Ishikawa (cell line): Measurements from ENCODE around the gene CADM3.

Experiments used
- CEBPB ChIP-seq: IDR thresholded peaks from 2 replicates; pipeline ENCODE4 v1.6.1; 2012
- CREB1 ChIP-seq: IDR thresholded peaks from 2 replicates; pipeline ENCODE4 v1.6.1; 2012; ENCODE audit warnings: low read depth
- EGR1 ChIP-seq: IDR thresholded peaks from 2 replicates; pipeline ENCODE4 v1.6.1; 2012
- EP300 ChIP-seq: IDR thresholded peaks from 2 replicates; pipeline ENCODE4 v1.6.1; 2012; ENCODE audit warnings: borderline replicate concordance
- FOXM1 ChIP-seq: IDR thresholded peaks from 2 replicates; pipeline ENCODE4 v1.6.1; 2012; ENCODE audit warnings: low read depth, borderline replicate concordance
- MAX ChIP-seq: IDR thresholded peaks from 2 replicates; pipeline ENCODE4 v1.6.1; 2012
- NFIC ChIP-seq: IDR thresholded peaks from 2 replicates; pipeline ENCODE4 v1.6.1; 2012
- RAD21 ChIP-seq: IDR thresholded peaks from 2 replicates; pipeline ENCODE4 v1.6.1; 2012; ENCODE audit warnings: low read depth
- REST ChIP-seq: IDR thresholded peaks from 2 replicates; pipeline ENCODE4 v1.6.1; 2012; ENCODE audit warnings: low read depth, mild to moderate bottlenecking
- TAF1 ChIP-seq: IDR thresholded peaks from 2 replicates; pipeline ENCODE4 v1.6.1; 2012; ENCODE audit warnings: low read depth, mild to moderate bottlenecking
- TCF12 ChIP-seq: IDR thresholded peaks from 2 replicates; pipeline ENCODE4 v1.6.1; 2012; ENCODE audit warnings: low read depth
- TEAD4 ChIP-seq: IDR thresholded peaks from 2 replicates; pipeline ENCODE4 v1.6.1; 2012
- USF1 ChIP-seq: IDR thresholded peaks from 2 replicates; pipeline ENCODE4 v1.6.1; 2012
- YY1 ChIP-seq: IDR thresholded peaks from 2 replicates; pipeline ENCODE4 v1.6.1; 2012; ENCODE audit warnings: low read depth
- ZBTB7A ChIP-seq: IDR thresholded peaks from 2 replicates; pipeline ENCODE4 v1.6.1; 2012; ENCODE audit warnings: low read depth

Gene CADM3

GRCh38 chr1:159172614-159173291, 1.3 kb downstream of the CADM3 start:
- TF ChIP-seq CREB1 (no peak), USF1 (no peak), ZBTB7A (no peak), MAX (no peak), EP300 (no peak), TAF1 (no peak), NFIC (no peak), FOXM1 (no peak), REST (no peak)

- TF ChIP-seq USF1 (no peak), CREB1 (no peak), REST (no peak), NFIC (no peak), EGR1 (no peak), TAF1 (no peak), FOXM1 (no peak), YY1 (no peak), ZBTB7A (no peak), MAX (no peak), TCF12 (no peak), TEAD4 (no peak)
Measured at GRCh38 chr1:159173320-159173719, 1.9 kb downstream of the CADM3 start.

GRCh38 chr1:159175571-159175970, 4.2 kb downstream of the CADM3 start:
- TF ChIP-seq CREB1, result no peak
- TF ChIP-seq ZBTB7A, result no peak
- no peak for TF ChIP-seq TAF1
- TF ChIP-seq TEAD4, result no peak
- TF ChIP-seq USF1, result no peak
- TF ChIP-seq CEBPB, result no peak
- TF ChIP-seq FOXM1, result no peak
- no peak for TF ChIP-seq YY1
- no peak for TF ChIP-seq EGR1
- no peak for TF ChIP-seq TCF12

- TF ChIP-seq RAD21 (no peak), REST (peak; percentile 99), TCF12 (no peak), CEBPB (peak; percentile 50), EGR1 (no peak), TEAD4 (0 out of 2 replicates have a peak, but pooled peaks have one; percentile 24), YY1 (no peak), USF1 (no peak), EP300 (no peak; the same call in 1 of the 2 replicates), TAF1 (no peak), FOXM1 (no peak), CREB1 (no peak), NFIC (no peak), ZBTB7A (no peak), MAX (peak; percentile 35)
Measured at GRCh38 chr1:159177272-159177907, 6.0 kb downstream of the CADM3 start.
